Prostate gland (tissue), 2 donors: ENCODE results near the gene PSMD13.
"Not testable (repeated sequence)": the region's sequence is repeated elsewhere in the genome, so short reads cannot be mapped to it uniquely, and the experiment has no call there.

Experiments used
- CTCF ChIP-seq, 4 experiments: fragments of 200-600 bp in 2 of 4; fragments of 450-650 bp in 2 of 4; sonication (generic) in 2 of 4; IDR thresholded peaks; 1 replicate in 3 of 4; 2 replicates in 1 of 4; pipeline ENCODE4 v1.5.1; 2016 to 2019; ENCODE audit warnings: antibody characterized with exemption in 4 of 4, mild to moderate bottlenecking in 2 of 4, moderate library complexity in 2 of 4
- POLR2A ChIP-seq: fragments of 450-650 bp; IDR thresholded peaks from one replicate; pipeline ENCODE4 v1.6.1; 2016; ENCODE audit warnings: antibody characterized with exemption, mild to moderate bottlenecking

GRCh38 chr11:238346-238745 is 1.6 kb downstream of the PSMD13 start:
- TF ChIP-seq CTCF (IDR thresholded peaks at IDR 0.05); POLR2A: not testable (repeated sequence)
